Stimulated activated CD4-positive, alpha-beta T cell treated with anti-CD3 and anti-CD28 coated beads, Interleukin-1b, Interleukin-23, amount 100 ng/mL, for 48 hours (primary cell): Measurements from ENCODE around the gene LMX1B.

Experiments used
- DNase-seq: peaks from one replicate; pipeline ENCODE4 v3.0.0-alpha.2; 2020

Gene LMX1B

DNA sequence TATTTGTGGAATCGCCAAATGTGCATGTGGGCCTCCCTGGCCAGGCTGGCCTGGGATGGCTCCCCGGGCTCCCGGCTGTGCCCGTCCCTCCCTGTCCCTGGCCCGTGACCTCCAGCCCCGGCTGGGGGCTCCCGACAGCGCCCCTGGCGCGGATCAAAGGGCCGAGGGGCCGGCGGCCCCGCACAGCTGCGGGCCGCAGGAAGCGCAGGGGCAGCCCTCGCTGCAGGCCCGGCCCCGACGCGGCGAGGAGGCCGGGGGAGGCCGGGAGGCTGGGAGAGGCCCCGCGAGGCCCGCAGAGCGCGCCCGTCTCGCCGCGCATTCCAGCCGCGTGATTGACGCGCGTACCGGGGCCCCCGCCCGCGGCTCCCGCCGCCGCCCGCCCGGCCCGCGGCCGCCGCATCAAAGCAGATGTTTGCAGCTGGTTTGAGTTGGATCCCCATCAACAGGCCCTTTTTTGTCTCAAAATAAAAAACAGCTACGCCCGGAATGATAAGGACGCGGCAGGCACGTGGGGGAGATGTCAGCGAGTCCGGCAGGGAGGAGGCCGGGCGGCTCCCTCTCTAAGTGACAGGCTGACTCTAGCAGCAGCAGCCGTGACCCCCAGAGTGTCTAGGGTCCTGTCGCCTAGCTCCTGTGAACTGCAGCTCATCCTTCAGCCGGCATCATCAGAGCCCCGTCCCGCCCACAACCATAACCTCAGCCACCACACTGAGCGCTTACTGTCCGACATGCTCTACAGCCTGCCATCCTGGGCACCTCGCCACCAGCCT is 69.4 kb downstream of the LMX1B start:
- no peak for DNase-seq

DNA sequence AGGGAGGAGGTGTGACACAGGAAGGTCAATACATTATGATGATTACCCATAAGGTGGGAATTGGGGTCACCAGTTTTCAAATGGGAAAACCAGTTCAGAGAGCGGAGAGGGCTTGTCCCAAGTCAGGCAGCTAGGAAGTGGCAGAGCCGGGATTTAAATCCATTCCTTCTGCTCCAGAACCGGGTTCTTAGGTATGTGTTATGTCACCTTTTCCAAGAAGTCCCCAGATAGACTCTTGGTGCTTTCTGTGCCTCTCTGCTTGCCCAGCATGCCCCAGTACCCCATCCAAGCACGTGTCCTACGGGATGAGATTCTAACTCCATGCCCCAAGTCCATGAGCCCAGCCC is 69.9 kb downstream of the LMX1B start:
- DNase-seq, result no peak

DNA sequence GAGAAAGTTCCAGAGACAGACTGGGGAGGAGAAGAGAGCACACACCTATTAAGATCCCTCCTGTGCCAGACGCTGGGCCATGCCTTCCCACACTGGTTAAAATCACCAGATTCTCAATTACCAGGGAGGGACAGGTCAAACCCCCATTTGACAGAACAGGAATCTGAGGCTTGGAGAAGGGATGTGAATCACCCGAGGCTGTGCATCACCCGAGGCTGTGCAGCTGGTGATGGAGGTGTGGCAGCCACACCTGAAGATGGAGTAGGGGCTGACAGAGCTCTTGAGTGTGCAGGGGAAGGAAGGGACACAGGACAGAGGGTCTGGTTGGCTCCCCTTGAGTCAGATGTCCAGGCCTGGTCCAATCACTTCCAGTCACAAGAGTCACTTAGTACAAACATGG is 70.6 kb downstream of the LMX1B start:
- DNase-seq, result no peak

DNA sequence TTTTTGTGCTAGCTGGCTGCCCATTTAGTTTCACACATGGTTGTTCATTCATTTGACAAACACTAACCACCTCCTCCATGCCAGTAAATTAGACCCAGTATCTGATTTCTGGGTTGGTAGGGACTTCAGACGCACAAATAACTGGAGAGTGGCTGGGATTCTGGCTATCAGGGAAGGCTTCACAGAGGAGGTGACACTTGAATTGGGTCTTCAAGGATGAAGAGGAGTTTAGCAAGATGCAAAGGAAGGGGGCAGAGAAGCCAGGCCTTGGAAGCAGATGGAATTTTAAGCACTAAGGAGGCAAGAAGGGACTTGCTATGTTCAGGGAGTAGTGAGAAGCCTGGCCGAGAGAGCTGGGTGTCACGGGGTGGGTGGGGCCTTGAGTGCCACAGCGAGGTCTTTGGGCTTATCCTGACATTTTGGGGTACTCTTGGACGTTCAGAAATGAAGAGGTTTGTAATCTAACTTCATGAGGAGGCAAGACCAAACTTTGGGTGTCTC is 71.3 kb downstream of the LMX1B start:
- no peak for DNase-seq

DNA sequence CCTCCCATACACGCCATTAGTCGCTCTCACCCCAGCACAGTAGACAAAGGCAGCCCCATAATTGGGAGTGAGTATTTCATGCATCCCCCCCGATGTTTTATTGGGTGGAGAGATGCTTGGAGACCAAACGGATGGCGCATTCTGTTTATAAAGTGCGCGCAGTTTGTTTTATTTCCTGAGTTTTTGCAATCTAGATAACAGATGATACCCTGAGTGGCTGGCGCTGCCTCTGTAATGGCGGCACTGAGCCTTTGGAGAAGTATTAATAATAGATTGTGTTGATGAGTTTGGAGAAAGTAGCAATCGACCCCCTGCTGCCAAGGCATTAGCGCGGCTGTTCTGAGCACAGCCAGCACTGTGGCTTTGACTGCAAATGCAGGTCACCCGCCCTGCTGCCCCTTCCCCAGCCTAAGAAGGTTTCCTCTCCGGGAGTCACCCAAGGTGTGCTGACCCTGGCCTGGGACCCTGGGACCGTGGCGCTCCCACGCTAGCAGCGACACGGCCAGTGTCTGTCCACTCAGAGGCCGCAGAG is 74.3 kb downstream of the LMX1B start:
- DNase-seq, result no peak

DNA sequence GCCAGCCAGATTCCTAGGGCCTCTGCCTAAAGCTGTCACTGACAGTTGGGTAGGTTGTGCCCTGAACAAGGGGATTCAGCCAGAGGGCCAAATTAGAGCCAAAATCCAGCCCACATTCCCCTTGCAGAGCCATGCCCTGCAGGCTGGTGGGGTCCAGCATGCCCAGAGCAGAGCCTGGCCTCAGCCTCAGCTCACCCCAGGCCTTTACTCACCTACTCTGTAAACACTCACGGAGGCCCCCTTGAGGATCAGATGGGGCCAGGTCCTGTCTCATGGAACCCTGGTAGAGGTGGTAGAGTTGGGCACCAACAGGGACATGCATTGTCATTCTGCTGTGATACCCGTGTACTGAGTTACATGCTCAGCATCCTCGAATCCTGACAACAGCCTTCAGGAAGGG is 74.9 kb downstream of the LMX1B start:
- no peak for DNase-seq

DNA sequence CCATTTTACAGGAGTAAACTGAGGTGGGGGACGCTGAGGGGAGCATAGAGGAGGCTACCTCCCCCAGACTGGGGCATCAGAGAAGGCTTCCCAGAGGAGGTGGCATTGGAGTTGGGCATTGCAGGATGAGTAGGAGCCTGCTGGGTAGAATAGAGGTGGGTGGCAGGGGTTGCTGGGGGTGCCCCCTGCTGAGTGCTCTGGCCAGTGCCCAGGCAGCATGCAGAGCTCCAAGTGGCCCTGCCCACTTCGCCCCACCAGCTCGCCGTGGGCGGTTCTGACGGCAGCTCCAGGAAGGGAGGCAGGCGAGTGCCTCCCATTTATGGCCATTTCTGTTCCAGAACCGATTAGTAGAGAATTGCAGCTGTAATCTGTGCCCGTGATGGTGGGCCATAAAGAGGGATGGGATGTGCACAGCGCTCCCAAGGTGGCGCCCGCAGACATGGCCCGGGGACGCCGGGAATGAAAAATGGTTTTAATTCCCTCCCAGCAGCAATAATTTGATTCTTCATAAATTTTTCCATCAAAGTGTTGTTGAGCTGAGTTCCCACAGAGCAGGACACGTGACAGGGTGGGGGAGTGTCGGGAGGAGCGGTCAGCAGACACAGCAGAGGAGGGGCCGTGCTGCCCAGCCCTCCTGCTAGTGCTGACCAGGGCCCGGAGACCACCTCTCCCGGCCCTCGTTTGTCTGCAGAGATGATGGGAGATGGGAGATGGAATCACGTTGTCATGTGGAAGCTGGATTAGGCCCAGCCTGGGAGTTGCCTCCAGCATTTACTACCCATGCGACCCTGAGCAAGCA is 75.5 kb downstream of the LMX1B start:
- DNase-seq, result no peak

DNA sequence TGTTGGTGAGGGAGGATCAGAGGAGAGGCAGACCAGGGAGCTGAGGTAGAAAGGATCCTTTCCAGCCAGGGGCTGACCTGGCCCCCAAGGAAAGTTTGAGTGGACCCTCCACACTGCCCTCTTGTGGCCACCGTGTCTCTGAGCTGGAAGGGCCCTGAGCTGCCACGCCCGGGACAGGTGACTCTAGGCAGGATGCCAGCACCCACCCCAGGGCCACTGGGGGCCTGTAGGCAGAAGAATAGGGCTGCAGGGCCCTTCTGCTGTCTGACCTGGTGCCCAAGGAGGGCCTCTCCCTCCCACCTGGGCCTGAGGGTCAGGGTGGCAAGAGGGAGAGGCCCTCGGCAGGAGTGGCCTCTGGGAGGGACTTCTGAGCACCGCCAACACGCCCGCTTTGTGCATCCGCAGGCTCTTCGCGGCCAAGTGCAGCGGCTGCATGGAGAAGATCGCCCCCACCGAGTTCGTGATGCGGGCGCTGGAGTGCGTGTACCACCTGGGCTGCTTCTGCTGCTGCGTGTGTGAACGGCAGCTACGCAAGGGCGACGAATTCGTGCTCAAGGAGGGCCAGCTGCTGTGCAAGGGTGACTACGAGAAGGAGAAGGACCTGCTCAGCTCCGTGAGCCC is 76.8 kb downstream of the LMX1B start:
- DNase-seq, result peak; percentile 50

DNA sequence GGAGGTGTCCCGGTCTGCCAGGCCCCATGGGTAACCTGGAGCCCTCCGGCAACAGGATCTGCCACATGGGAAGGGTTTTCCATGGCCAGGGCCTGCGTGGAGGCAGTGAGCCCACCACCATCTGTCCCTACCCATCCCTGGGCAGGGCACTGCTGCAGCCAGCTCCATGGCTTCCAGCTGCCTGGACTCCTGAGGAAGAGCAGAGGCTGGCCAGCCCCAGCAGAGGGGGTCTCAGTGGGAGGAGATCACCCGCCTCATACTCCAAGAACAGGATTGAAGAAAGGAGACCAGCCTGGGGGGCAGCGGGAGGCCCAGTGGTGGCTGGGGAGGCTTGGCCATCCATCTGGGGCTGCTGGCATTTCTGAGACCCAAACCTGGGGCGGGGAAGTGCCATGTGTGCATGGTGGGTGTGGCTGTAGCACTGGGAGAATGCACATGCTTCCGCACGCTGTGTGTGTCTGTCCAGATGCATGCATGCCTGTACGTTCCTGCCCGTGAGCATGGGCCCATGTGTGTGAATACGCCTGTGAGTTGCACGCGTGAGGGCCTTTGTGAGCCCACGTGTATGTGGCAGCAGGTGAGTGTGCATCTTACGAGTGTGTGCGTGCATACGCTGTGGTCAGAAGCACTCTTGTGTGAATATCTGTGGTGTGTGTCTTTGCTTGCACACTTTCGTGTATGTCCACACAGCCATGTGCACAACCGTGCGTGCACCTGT is 78.5 kb downstream of the LMX1B start:
- DNase-seq, result no peak

DNA sequence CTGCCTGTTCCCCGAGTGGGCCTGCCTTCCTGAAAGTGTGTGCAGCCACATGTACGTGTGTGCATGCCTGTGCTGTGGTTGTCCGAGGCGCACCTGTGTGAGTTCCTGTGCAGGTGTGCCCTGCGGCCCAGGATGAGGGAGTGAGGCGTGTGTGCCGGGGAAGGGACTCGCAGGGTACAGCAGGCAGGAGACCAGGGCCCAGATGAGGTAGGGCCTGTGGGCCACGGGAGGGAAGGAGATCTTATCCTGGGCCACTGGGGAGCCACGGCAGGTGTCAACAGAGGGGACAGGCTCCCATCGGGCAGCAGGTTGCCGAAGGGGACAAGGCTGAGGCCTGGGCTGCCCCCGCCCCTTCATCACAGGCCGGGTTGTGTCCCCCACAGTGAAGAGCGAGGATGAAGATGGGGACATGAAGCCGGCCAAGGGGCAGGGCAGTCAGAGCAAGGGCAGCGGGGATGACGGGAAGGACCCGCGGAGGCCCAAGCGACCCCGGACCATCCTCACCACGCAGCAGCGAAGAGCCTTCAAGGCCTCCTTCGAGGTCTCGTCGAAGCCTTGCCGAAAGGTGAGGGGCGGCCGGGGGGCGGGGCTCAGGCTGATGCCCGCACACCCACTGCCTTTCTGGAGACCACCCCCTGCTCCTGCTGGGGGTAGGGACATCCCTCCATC is 79.2 kb downstream of the LMX1B start:
- DNase-seq, result no peak

DNA sequence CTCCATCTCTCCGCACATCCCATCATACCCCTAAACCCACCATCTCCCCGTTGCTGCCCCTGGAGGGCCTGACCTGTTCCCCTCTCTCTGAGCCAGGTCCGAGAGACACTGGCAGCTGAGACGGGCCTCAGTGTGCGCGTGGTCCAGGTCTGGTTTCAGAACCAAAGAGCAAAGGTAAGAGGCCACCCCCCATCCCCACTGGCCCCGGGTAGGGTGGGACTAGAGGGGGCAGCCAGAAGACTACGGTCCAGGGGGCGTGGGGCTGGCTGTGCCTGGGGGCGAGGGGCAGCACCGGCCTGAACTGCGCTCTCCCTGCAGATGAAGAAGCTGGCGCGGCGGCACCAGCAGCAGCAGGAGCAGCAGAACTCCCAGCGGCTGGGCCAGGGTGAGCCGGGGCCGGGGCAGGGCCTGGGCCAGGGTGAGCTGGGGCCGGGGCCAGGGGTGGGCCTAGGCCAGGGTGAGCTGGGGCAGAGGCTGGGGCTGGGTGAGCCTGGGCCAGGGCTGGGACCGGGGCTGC is 79.8 kb downstream of the LMX1B start:
- no peak for DNase-seq

DNA sequence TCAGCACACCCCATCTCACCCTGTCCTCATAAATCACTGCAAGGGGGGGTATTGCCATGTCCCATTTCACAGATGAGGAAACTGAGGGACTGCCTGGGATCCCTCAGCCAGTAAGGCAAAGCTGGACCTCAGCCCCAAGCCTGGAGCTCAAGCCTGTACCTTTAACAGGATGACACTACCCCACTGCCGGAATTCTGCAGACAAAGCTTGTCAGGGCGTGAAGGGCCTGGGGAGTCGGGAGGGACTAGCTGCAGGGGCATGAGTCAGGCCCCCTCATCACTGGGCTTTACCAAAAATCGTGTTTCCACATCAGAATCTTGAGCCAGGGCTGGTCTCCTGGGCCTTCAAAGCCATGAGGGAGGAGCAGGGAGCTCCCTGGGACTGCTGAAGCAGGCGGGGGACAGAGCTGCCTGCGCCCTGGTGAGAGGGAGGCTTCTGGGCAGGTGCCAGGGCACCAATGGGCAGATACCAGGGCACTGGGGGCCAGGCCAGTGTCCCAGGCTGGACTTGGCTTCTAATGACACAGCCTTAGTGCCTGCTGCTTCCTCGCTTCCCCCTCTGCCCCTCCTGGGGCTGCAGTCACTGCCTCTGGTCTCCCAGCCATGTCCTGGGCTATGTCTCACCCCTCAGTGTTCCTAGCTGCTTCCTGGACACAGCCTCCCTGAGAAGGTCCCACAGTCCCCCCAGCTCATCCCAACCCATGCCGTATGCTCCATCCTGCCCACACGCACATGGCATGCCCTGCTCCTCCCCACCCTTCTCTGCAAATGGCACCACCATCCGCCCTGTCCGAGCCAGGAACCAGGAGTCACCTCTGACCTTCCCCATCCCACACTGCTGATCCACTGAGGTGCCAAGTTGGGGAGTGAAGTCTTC is 80.7 kb downstream of the LMX1B start:
- no peak for DNase-seq

DNA sequence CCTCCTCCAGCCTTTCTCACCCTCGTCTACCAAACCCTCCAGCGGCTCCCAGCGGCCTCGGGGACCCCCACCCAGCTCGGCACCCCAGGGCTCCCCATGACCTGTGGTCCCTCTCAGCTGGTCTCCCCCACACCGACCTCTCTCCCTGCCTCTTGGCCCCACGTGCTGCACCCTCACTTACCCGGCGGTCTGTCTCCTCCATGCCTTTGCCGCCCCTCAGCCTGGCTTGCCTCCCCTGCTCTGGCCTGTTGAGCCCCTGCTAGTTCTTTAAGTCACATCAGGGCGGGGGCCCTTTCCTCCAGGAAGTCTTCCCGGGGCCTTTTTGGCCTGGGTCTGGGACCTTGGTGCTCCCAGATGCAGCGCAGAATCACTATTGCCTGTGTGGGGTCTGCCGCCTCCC is 81.5 kb downstream of the LMX1B start:
- no peak for DNase-seq

DNA sequence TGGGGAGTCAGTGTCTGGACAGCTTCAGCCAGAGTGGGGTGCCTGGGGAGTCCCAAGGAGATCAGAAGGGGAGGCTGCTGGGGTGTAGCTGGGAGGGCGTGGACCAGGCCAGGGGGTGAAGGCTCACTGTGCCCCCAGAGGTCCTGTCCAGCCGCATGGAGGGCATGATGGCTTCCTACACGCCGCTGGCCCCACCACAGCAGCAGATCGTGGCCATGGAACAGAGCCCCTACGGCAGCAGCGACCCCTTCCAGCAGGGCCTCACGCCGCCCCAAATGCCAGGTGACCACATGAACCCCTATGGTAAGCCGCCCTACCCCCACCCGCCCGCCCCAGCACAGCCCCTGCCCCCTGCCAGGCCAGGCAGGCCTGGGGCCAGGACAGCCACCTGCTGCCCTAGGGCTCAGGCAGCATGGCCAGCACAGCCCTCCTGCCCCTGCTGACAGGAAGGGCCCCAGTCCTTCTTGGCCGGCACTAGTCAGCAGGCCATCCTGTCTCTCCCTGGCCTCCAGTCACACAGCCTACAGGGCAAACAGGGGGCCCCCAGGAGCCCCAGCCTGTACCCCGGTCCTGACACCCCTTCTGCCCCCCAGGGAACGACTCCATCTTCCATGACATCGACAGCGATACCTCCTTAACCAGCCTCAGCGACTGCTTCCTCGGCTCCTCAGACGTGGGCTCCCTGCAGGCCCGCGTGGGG is 82.1 kb downstream of the LMX1B start:
- DNase-seq, result no peak

DNA sequence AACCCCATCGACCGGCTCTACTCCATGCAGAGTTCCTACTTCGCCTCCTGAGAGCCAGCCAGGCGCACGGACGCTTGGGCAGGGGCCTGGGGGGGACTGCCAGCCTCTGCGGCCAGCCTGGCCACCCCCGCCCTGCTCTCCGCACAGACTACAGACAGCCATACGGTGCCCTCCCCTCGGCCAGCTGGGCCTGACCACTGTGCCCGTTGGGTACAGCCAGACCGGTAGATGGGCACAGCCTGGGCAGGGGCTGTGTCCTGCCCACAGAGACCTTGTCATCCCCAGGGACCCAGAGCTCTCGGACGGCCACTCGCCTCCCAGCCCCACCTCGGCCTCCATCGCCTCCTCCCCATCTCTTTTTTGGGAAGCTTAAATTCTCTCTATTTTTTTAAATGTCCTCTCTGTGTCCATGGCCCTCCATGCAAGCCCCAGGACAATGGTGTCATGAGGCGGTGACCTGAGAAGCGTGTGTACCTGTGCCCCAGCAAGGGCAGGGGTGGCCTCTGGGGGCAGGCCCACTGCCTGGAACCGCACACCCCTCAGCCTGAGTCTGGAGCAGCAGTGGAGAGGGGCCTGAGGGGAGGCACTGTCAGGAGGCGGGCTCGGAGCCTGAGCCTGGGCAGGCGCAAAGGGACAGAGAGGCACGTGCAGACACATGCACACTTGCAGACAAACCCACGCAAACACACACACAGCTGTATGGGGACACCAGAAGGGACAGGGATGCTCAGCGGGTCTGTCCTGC is 82.8 kb downstream of the LMX1B start:
- no peak for DNase-seq

DNA sequence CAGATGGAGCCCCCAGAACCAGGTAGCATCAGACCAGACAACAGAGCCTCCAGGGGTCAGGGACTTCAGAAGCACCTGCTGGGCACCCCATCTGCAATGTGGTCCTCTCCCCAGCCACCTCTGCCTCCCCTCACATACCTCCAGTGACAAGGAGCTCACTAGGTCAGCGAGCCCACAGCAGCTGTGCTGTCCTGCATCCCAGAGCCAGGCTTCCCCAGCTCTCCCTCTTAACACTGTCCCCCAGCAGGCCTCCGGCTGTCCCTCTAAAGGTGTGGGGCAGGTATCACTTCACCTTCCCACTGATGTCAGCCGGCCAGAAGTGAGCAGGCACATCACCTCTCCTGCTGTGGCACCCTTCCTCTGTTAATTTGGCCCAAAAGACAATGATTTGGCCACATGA is 83.6 kb downstream of the LMX1B start:
- DNase-seq, result no peak

DNA sequence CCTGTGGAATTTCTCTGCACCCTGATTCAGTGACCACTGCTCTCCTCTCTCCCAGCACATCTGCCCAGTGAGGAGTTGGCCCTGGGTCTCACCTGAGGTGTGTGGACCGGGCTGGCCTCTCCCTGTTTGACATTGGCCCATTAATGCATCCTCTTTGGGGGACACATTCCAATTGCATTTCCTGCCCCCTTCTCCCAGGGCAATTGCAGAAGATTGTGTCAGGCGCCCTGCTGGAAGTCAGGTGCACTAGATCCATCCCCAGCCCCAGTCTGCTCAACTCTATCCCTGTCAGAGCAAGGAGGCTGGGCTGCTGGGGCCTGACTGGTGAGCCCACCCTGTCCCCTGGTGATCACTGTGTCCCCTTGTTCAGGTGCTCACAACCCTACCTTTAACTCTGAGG is 84.5 kb downstream of the LMX1B start:
- no peak for DNase-seq

DNA sequence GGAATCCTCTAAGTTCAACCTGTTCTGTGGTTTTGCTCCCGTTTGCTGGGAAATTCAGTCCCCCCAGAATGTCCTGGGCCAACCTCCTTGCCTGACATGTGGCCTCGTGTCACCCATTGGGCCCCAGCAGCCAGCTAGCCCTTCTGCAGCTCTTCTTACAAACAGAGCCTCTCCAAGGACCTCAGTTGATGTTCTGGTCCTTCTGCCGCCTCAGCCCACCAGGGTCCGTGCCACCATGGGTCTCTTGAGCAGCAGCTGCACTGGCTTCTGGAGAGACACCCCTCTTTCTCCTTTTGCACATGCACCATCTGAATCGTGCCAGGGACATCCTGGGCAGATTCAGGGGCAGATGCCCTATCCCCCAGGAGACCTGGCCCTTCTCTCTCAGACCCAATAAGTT is 85.0 kb downstream of the LMX1B start:
- DNase-seq, result no peak

DNA sequence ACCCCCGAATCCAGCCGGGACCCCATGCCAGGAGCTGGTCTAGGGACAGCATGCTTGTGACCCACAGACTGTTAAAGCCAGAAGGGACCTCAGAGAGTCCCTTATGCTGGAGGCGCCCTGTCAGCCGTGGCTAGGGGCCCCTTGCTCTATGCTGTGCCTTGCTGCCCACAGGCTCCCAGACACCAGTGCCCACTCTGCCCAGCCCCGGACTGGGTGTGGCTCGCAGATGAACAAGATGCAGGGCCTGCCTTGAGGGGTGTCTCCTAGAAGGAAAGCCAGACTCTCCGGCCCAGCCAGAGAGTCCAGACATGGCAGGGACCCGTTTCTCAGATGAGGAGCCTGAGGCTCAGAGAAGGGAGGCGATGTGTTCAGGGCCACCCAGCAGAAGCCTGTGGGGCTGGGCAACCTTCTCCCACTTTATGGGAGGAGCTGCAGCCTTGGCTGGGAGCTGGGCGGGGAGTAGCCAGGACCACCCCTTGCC is 85.7 kb downstream of the LMX1B start:
- no peak for DNase-seq

DNA sequence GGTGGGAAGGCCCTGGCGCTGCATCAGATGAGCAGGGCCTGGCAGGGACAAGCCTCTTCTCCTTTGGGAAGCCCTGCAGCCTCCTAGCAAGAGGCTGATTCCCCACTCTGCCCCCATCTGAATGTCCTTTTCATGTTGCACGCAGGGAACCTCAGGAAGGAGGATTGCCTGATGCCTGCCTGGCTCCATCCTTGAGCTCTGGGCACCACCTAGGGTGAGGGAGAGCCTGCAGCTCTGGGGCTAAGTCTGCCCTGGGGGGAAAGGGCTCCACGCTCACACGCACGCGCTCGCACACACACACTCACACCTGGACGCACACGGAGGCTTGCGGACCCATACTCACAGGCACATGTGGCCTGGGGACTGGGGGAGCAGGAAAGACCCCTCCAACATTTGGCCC is 86.6 kb downstream of the LMX1B start:
- no peak for DNase-seq
